ENCODE measurements around the gene COX14. TPM values are rescaled to one million over a fixed set of nuclear protein-coding genes. Genes with fewer than 3 reads are reported as not detected.

The COX14 gene
- total RNA-seq, 1 donor from 2014 or later: 41.5 TPM

- peak within 1 kb of the TSS; percentile 85 for H3K4me3 Mint-ChIP-seq (ENCODE audit: unreplicated experiment)
- peak; percentile 60 for TF ChIP-seq CTCF (IDR thresholded peaks at IDR 0.05)
- H3K36me3 Mint-ChIP-seq (ENCODE audit: unreplicated experiment): peaks cover 15% of the 10 kb centered on the region
- peaks cover 30% of the 10 kb centered on the region for H3K4me1 Mint-ChIP-seq (ENCODE audit: unreplicated experiment)
- peak; percentile 95 for DNase-seq (ENCODE audit: extremely low spot score, unreplicated experiment)
- H3K27me3 Mint-ChIP-seq (ENCODE audit: unreplicated experiment): no peaks in the 10 kb centered on the region
- no peaks in the 10 kb centered on the region for H3K9me3 Mint-ChIP-seq (ENCODE audit: unreplicated experiment)
- H3K27ac Mint-ChIP-seq (ENCODE audit: unreplicated experiment): peak within 1 kb of the TSS; percentile 91
Measured at GRCh38 chr12:50084775-50085614, 27.0 kb upstream of the COX14 start, which contains the start of gene SMARCD1. Gene SMARCD1 (plus strand): TSS chr12:50085342. CDS start chr12:50085370, 28 bp downstream.

DNA sequence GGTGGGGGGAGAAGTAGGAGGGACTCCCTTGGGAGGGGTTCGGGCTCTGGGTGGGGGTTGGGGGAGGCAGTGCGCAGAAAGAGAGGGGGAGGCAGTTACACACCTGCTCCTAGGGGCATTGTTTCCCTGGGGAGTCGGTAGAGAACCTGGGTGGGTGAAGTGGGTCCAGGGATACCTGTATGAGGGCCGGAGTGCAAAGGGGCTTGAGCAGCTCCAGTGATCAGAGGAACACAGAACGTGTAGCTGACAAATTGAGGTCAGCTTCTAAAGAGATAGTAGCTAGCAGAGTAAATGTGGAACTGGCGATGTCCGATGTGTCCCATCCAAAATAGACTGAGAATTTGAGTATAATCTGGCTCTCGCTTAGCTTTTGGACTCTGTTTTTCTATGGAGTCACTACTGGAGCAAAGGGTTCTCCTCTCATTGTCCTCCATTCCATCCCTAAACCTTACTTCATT is 26.4 kb upstream of the COX14 start:
- Mint-ChIP-seq H3K9me3 (ENCODE audit: unreplicated experiment) (no peaks in the 10 kb centered on the region), H3K27me3 (ENCODE audit: unreplicated experiment) (no peaks in the 10 kb centered on the region), H3K4me1 (ENCODE audit: unreplicated experiment) (peaks cover 30% of the 10 kb centered on the region), H3K27ac (ENCODE audit: unreplicated experiment) (peak overlapping the region; percentile 87), H3K36me3 (ENCODE audit: unreplicated experiment) (peaks cover 18% of the 10 kb centered on the region), H3K4me3 (ENCODE audit: unreplicated experiment) (peak overlapping the region; percentile 85)
- DNase-seq (ENCODE audit: extremely low spot score, unreplicated experiment): no peak
- TF ChIP-seq CTCF (IDR thresholded peaks at IDR 0.05): no peak

- H3K27me3 Mint-ChIP-seq (ENCODE audit: unreplicated experiment): no peaks in the 10 kb centered on the region
- H3K36me3 Mint-ChIP-seq (ENCODE audit: unreplicated experiment): peaks cover 20% of the 10 kb centered on the region
- H3K9me3 Mint-ChIP-seq (ENCODE audit: unreplicated experiment): no peaks in the 10 kb centered on the region
- no peak for TF ChIP-seq CTCF (IDR thresholded peaks at IDR 0.05)
- peaks cover 30% of the 10 kb centered on the region for H3K4me1 Mint-ChIP-seq (ENCODE audit: unreplicated experiment)
- no peak for DNase-seq (ENCODE audit: extremely low spot score, unreplicated experiment)
- peak overlapping the region; percentile 87 for H3K27ac Mint-ChIP-seq (ENCODE audit: unreplicated experiment)
- peak overlapping the region; percentile 85 for H3K4me3 Mint-ChIP-seq (ENCODE audit: unreplicated experiment)
Measured at GRCh38 chr12:50086148-50086547, 25.9 kb upstream of the COX14 start.

GRCh38 chr12:50087151-50087550 is 24.9 kb upstream of the COX14 start:
- H3K27me3 Mint-ChIP-seq (ENCODE audit: unreplicated experiment): no peaks in the 10 kb centered on the region
- peaks cover 30% of the 10 kb centered on the region for H3K4me1 Mint-ChIP-seq (ENCODE audit: unreplicated experiment)
- H3K36me3 Mint-ChIP-seq (ENCODE audit: unreplicated experiment): peaks cover 27% of the 10 kb centered on the region
- no peak overlapping the region for H3K4me3 Mint-ChIP-seq (ENCODE audit: unreplicated experiment)
- no peak for DNase-seq (ENCODE audit: extremely low spot score, unreplicated experiment)
- TF ChIP-seq CTCF (IDR thresholded peaks at IDR 0.05): no peak
- no peaks in the 10 kb centered on the region for H3K9me3 Mint-ChIP-seq (ENCODE audit: unreplicated experiment)
- peak overlapping the region; percentile 18 for H3K27ac Mint-ChIP-seq (ENCODE audit: unreplicated experiment)

DNA sequence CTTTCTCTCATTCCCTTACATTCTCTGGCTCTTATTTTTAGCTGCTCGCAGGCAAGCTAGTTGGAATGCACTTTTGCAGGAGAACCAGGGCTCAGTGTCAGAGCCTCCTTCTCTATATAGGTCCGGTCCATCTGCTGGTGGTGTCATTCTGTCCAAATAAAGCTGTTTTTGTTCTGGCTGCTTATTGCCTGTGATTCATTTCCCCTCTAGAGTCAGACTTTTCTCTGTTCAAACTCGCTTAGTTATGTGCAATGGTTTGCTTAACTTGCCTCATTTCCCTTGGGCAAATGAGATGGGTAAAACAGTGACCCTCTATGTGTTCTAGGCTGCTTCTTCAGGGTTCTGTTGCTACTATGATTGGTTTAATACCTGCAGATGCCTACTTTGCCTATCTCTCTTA is 24.0 kb upstream of the COX14 start:
- Mint-ChIP-seq H3K4me3 (ENCODE audit: unreplicated experiment) (no peak overlapping the region), H3K36me3 (ENCODE audit: unreplicated experiment) (peaks cover 28% of the 10 kb centered on the region), H3K27ac (ENCODE audit: unreplicated experiment) (no peak overlapping the region), H3K27me3 (ENCODE audit: unreplicated experiment) (no peaks in the 10 kb centered on the region), H3K4me1 (ENCODE audit: unreplicated experiment) (peaks cover 30% of the 10 kb centered on the region), H3K9me3 (ENCODE audit: unreplicated experiment) (no peaks in the 10 kb centered on the region)
- no peak for TF ChIP-seq CTCF (IDR thresholded peaks at IDR 0.05)
- no peak for DNase-seq (ENCODE audit: extremely low spot score, unreplicated experiment)

All from osteocyte (in vitro differentiated cells).